Activated CD4-positive, alpha-beta memory T cell treated with anti-CD3 and anti-CD28 coated beads for 36 hours (primary cell): ENCODE measurements around the gene KLK15. TPM values are rescaled to one million over a fixed set of nuclear protein-coding genes. Genes with fewer than 3 reads are reported as not detected.
A peak's percentile ranks its signal among the peaks of the same experiment; 100 is the strongest.
"Not testable (repeated sequence)": the region's sequence is repeated elsewhere in the genome, so short reads cannot be mapped to it uniquely, and the experiment has no call there.

Experiments used
- CTCF ChIA-PET: fragments of 350-600 bp; sonication (Branson Sonifier 250); formaldehyde crosslinking; loops from one replicate; lab custom pipeline; 2021; ENCODE audit warnings: antibody characterized with exemption, inconsistent platforms; lab: Charles Lee
- POLR2A ChIA-PET: fragments of 350-600 bp; sonication (Branson Sonifier 250); formaldehyde crosslinking; loops from one replicate; lab custom pipeline; 2021; ENCODE audit warnings: antibody characterized with exemption; lab: Charles Lee
- DNase-seq: peaks from one replicate; pipeline ENCODE4 v3.0.0-alpha.2; 2020
- H3K27ac Mint-ChIP-seq: one replicate; pipeline ENCODE4 v1.8.0; 2021; ENCODE audit warnings: mixed read lengths
- H3K27me3 Mint-ChIP-seq: one replicate; pipeline ENCODE4 v1.8.0; 2021; ENCODE audit warnings: mixed read lengths
- H3K36me3 Mint-ChIP-seq: one replicate; pipeline ENCODE4 v1.8.0; 2021; ENCODE audit warnings: mixed read lengths
- H3K4me1 Mint-ChIP-seq: one replicate; pipeline ENCODE4 v1.8.0; 2021; ENCODE audit warnings: low read depth, mixed read lengths
- H3K4me3 Mint-ChIP-seq: one replicate; pipeline ENCODE4 v1.8.0; 2021; ENCODE audit warnings: mild to moderate bottlenecking, mixed read lengths
- H3K9me3 Mint-ChIP-seq: one replicate; pipeline ENCODE4 v1.8.0; 2021; ENCODE audit warnings: mixed read lengths
- intact Hi-C: fragments of 100-400 bp; cut with micrococcal nuclease; formaldehyde crosslinking; loops from one replicate; pipeline ENCODE4 v1.15.1; 2023
- total RNA-seq, 2 experiments: library from RNA; stranded (reverse); gene quantifications; one replicate each; pipeline ENCODE4 v1.2.3, GENCODE V29; 2021

Gene KLK15
- total RNA-seq, 2 experiments from 2014 or later, result not detected

- Mint-ChIP-seq H3K4me3 (no peak overlapping the region), H3K4me1 (peaks cover 35% of the 10 kb centered on the region), H3K27me3 (peaks cover 46% of the 10 kb centered on the region), H3K36me3 (no peaks in the 10 kb centered on the region), H3K9me3 (no peaks in the 10 kb centered on the region), H3K27ac (no peak overlapping the region)
- intact Hi-C loops, result loop anchor here (5.0 kb wide), 1 partner anchor 433 kb away; the partner anchor contains the start of gene POLD1
- DNase-seq, result no peak
- ChIA-PET POLR2A (interaction anchor here (2.4 kb wide), 1 partner anchor 11 kb away, joined by 6 read pairs; no protein-coding TSS in a partner anchor), CTCF (no interaction called here)
These were observed 17.9 kb downstream of the KLK15 start for GRCh38 chr19:50815439-50815838.

- Mint-ChIP-seq H3K4me1 (peaks cover 30% of the 10 kb centered on the region), H3K27ac (no peak overlapping the region), H3K9me3 (no peaks in the 10 kb centered on the region), H3K4me3 (no peak overlapping the region), H3K27me3 (peaks cover 42% of the 10 kb centered on the region), H3K36me3 (no peaks in the 10 kb centered on the region)
- DNase-seq, result no peak
- intact Hi-C loops, result loop anchor here (5.0 kb wide), 1 partner anchor 433 kb away; the partner anchor contains the start of gene POLD1
- POLR2A ChIA-PET, result interaction anchor here (2.4 kb wide), 1 partner anchor 10 kb away, joined by 6 read pairs; no protein-coding TSS in a partner anchor
- CTCF ChIA-PET, result no interaction called here
These were observed 18.5 kb downstream of the KLK15 start for GRCh38 chr19:50814883-50815282.

GRCh38 chr19:50812474-50812873 lies 20.9 kb downstream of the KLK15 start:
- Mint-ChIP-seq H3K27me3 (peaks cover 24% of the 10 kb centered on the region), H3K36me3 (no peaks in the 10 kb centered on the region), H3K27ac (no peak overlapping the region), H3K4me1 (peaks cover 13% of the 10 kb centered on the region), H3K4me3 (no peak overlapping the region), H3K9me3 (no peaks in the 10 kb centered on the region)
- CTCF ChIA-PET, result no interaction called here
- intact Hi-C loops, result no loop called here
- POLR2A ChIA-PET, result no interaction called here
- no peak for DNase-seq

GRCh38 chr19:50811622-50812238 lies 21.6 kb downstream of the KLK15 start:
- H3K4me3 Mint-ChIP-seq, H3K4me1 Mint-ChIP-seq, DNase-seq, H3K36me3 Mint-ChIP-seq, intact Hi-C loops, H3K9me3 Mint-ChIP-seq, CTCF ChIA-PET, H3K27ac Mint-ChIP-seq, POLR2A ChIA-PET: not testable (repeated sequence)
- peaks cover 18% of the 10 kb centered on the region for H3K27me3 Mint-ChIP-seq

GRCh38 chr19:50808856-50809255 lies 24.5 kb downstream of the KLK15 start:
- Mint-ChIP-seq H3K27me3 (peaks cover 2% of the 10 kb centered on the region), H3K27ac (no peak overlapping the region), H3K4me1 (peaks cover 12% of the 10 kb centered on the region), H3K9me3 (no peaks in the 10 kb centered on the region), H3K4me3 (no peak overlapping the region), H3K36me3 (peaks cover 4% of the 10 kb centered on the region)
- ChIA-PET CTCF (interaction anchor here (0.6 kb wide), 1 partner anchor 11 kb away, joined by 3 read pairs; no protein-coding TSS in a partner anchor), POLR2A (interaction anchor here (1.0 kb wide), 1 partner anchor 12 kb away, joined by 3 read pairs; no protein-coding TSS in a partner anchor)
- intact Hi-C loops, result loop anchor here (10.0 kb wide), 2 partner anchors 116 to 474 kb away; no protein-coding TSS in a partner anchor
- DNase-seq, result no peak

- Mint-ChIP-seq H3K36me3 (peaks cover 38% of the 10 kb centered on the region), H3K27ac (peak overlapping the region; percentile 100), H3K4me3 (peak overlapping the region; percentile 96), H3K27me3 (no peaks in the 10 kb centered on the region), H3K9me3 (no peaks in the 10 kb centered on the region), H3K4me1 (peaks cover 34% of the 10 kb centered on the region)
- intact Hi-C loops, result loop anchor here (1.0 to 10.0 kb wide), 4 partner anchors 13 to 470 kb away; partner anchors contain the start of gene CTU1
- ChIA-PET POLR2A (interaction anchor here (0.5 to 2.5 kb wide), 7 partner anchors 10 to 146 kb away, joined by 3 to 25 read pairs (median 4); no protein-coding TSS in a partner anchor), CTCF (interaction anchor here (0.6 to 1.0 kb wide), 2 partner anchors 12 to 118 kb away, joined by 3 to 4 read pairs; no protein-coding TSS in a partner anchor)
- DNase-seq, result peak; percentile 99
These were observed 28.7 kb downstream of the KLK15 start for GRCh38 chr19:50804420-50805272.

GRCh38 chr19:50803633-50804419 lies 29.5 kb downstream of the KLK15 start:
- Mint-ChIP-seq H3K4me3 (peak overlapping the region; percentile 96), H3K27me3 (no peaks in the 10 kb centered on the region), H3K4me1 (peaks cover 34% of the 10 kb centered on the region), H3K27ac (peak overlapping the region; percentile 100), H3K9me3 (no peaks in the 10 kb centered on the region), H3K36me3 (peaks cover 38% of the 10 kb centered on the region)
- no peak for DNase-seq
- ChIA-PET CTCF (interaction anchor here (1.3 to 1.5 kb wide), 2 partner anchors 20 to 118 kb away, joined by 3 to 5 read pairs; no protein-coding TSS in a partner anchor), POLR2A (interaction anchor here (0.7 to 2.5 kb wide), 4 partner anchors 9 to 118 kb away, joined by 3 to 25 read pairs (median 4); no protein-coding TSS in a partner anchor)
- intact Hi-C loops, result loop anchor here (2.0 to 10.0 kb wide), 3 partner anchors 121 to 469 kb away; partner anchors contain the start of gene CTU1

GRCh38 chr19:50801107-50801506 lies 32.3 kb downstream of the KLK15 start:
- intact Hi-C loops, result loop anchor here (10.0 kb wide), 2 partner anchors 124 to 466 kb away; no protein-coding TSS in a partner anchor
- no peak overlapping the region for H3K27ac Mint-ChIP-seq
- DNase-seq, result no peak
- CTCF ChIA-PET, result interaction anchor here (0.6 to 1.0 kb wide), 2 partner anchors 76 to 133 kb away, joined by 3 to 4 read pairs; no protein-coding TSS in a partner anchor
- H3K4me3 Mint-ChIP-seq, result peak overlapping the region; percentile 16
- POLR2A ChIA-PET, result no interaction called here
- no peaks in the 10 kb centered on the region for H3K27me3 Mint-ChIP-seq
- peaks cover 49% of the 10 kb centered on the region for H3K36me3 Mint-ChIP-seq
- H3K9me3 Mint-ChIP-seq, result no peaks in the 10 kb centered on the region
- peaks cover 31% of the 10 kb centered on the region for H3K4me1 Mint-ChIP-seq

- intact Hi-C loops, result no loop called here
- no peak overlapping the region for H3K27ac Mint-ChIP-seq
- no peak for DNase-seq
- no peaks in the 10 kb centered on the region for H3K9me3 Mint-ChIP-seq
- H3K4me3 Mint-ChIP-seq, result no peak overlapping the region
- ChIA-PET POLR2A (no interaction called here), CTCF (no interaction called here)
- H3K36me3 Mint-ChIP-seq, result peaks cover 51% of the 10 kb centered on the region
- no peaks in the 10 kb centered on the region for H3K27me3 Mint-ChIP-seq
- H3K4me1 Mint-ChIP-seq, result peaks cover 29% of the 10 kb centered on the region
These were observed 33.9 kb downstream of the KLK15 start for GRCh38 chr19:50799547-50799851.

GRCh38 chr19:50798659-50799546 lies 34.5 kb downstream of the KLK15 start:
- CTCF ChIA-PET, result no interaction called here
- Mint-ChIP-seq H3K9me3 (no peaks in the 10 kb centered on the region), H3K4me3 (no peak overlapping the region), H3K36me3 (peaks cover 49% of the 10 kb centered on the region), H3K4me1 (peaks cover 31% of the 10 kb centered on the region), H3K27me3 (no peaks in the 10 kb centered on the region), H3K27ac (no peak overlapping the region)
- POLR2A ChIA-PET, result no interaction called here
- DNase-seq, result no peak
- intact Hi-C loops, result no loop called here
